ENCODE measurements around the gene FGF7.

GRCh38 chr15:49528289-49528688 lies 105.2 kb downstream of the FGF7 start:
- TF ChIP-seq, protein P1, sequence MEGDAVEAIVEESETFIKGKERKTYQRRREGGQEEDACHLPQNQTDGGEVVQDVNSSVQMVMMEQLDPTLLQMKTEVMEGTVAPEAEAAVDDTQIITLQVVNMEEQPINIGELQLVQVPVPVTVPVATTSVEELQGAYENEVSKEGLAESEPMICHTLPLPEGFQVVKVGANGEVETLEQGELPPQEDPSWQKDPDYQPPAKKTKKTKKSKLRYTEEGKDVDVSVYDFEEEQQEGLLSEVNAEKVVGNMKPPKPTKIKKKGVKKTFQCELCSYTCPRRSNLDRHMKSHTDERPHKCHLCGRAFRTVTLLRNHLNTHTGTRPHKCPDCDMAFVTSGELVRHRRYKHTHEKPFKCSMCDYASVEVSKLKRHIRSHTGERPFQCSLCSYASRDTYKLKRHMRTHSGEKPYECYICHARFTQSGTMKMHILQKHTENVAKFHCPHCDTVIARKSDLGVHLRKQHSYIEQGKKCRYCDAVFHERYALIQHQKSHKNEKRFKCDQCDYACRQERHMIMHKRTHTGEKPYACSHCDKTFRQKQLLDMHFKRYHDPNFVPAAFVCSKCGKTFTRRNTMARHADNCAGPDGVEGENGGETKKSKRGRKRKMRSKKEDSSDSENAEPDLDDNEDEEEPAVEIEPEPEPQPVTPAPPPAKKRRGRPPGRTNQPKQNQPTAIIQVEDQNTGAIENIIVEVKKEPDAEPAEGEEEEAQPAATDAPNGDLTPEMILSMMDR (conservative IDR thresholded peaks at IDR 0.05) = no peak
- TF ChIP-seq ZFX (IDR thresholded peaks at IDR 0.05) = no peak
